NCI-H2196 (cell line): ENCODE results near the gene PPP1R15A.
"Not testable (repeated sequence)": the region's sequence is repeated elsewhere in the genome, so short reads cannot be mapped to it uniquely, and the experiment has no call there.

Experiments
- DNase-seq: peaks from one replicate; lab custom pipeline; 2025; ENCODE audit not compliant: unreplicated experiment; lab: John Stamatoyannopoulos, UW

The PPP1R15A gene

GRCh38 chr19:48858984-48859710 is 13.1 kb upstream of the PPP1R15A start:
- no peak for DNase-seq

GRCh38 chr19:48859711-48860572 is 12.3 kb upstream of the PPP1R15A start:
- DNase-seq: no peak

DNA sequence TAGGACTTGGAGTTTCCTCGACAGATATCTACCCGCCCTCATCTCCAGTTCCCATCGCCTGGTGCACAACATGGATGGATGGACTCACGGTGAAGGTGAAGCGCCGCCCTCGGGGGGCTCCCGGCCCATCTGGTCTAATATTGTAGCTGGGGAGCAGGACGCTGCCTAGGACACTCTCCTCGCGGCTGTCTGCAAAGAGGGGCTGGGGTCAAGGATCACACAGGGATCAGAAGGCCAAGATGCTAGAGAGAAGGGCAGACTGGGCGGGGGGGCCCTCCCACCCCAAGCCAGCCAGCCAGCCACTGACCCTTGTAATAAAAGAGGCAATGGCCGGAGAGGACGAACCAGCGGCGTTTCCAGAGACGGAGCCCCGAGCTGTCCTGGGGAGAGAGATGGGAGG is 10.9 kb upstream of the PPP1R15A start:
- no peak for DNase-seq

GRCh38 chr19:48862827-48863226 is 9.4 kb upstream of the PPP1R15A start:
- DNase-seq: no peak

DNA sequence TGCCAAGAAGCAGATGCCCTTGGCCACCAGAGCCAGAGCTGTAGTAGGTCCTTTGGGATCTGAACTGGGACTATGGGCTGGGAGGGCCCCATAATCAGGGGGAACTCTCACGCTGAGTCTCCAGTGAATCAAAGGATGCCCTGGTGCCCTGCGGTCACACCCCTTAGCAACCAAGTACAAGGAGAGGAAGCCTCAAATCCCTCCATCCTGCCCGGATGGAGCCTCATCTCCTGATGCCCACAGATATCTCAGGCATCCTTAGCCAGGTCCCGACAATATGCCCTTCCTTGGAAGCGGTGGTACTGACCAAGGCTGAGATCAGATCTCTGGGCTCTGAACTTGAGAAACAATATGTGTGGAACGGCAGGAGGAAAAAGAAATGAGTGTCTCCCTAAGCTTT is 5.5 kb upstream of the PPP1R15A start:
- DNase-seq: no peak

- no peak for DNase-seq
Observed at GRCh38 chr19:48867123-48867745, 5.0 kb upstream of the PPP1R15A start.

DNA sequence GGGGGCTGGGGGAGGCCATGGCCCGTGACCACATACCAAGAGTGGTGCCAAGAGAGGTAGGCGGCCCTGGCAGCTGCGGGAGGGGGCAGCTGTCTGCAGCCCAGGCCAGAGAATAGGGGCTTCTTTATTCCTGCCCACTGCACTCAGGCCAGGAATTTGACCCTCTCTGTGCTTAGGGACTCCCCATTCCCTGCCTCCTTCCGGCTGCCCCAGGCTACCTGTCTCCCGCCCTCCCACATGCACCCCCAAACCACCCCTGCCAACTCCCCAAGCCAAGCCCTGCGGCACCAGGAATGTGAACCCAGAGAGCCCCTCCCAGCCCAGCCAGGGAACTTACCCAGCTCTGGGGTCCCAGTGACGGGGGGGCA is 4.5 kb upstream of the PPP1R15A start:
- DNase-seq: no peak

GRCh38 chr19:48868114-48868886 is 3.9 kb upstream of the PPP1R15A start, which contains the start of gene PLEKHA4:
Gene PLEKHA4 (minus strand): TSS chr19:48868617. CDS start chr19:48867620, 997 bp downstream.
- no peak for DNase-seq

DNA sequence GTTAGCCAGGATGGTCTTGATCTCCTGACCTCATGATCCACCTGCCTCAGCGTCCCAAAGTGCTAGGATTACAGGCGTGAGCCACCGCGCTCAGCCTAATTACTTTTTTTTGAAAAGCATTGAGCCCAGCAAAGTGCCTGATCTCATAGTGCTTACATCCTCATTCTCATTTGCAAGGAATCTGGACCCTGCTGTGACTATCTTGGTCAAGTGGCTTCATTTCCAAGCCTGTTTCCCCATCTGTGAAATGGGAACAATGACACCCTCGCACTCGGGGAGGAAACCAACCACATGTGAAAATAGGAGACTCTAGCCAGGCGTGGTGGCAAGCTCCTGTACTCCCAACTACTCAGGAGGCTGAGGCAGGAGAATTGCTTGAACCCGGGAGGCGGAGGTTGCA is 2.2 kb upstream of the PPP1R15A start:
- no peak for DNase-seq

DNA sequence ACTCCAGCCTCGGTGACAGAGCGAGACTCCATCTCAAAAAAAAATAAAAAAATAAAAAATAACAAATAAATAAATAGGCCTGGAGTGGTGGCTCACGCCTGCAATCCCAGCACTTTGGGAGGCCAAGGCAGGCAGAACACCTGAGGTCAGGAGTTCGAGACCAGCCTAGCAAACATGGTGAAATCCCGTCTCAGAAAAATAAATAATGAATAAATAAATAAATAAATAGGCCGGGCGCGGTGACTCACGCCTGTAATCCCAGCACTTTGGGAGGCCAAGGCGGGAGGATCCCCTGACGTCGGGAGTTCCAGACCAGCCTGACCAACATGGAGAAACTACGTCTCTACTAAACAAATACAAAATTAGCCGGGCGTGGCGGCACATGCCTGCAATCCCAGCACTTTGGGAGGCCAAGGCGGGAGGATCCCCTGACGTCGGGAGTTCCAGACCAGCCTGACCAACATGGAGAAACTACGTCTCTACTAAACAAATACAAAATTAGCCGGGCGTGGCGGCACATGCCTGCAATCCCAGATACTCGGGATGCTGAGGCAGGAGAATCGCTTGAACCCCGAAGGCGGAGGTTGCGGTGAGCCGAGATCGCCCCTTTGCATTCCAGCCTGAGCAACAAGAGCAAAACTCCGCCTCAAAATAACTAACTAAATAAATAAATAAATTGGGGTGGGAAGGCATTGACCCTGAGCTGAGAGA is 595 bp upstream of the PPP1R15A start:
- not testable (repeated sequence) for DNase-seq

- peak; percentile 75 for DNase-seq
Observed at GRCh38 chr19:48872884-48873475, 759 bp downstream of the PPP1R15A start.

DNA sequence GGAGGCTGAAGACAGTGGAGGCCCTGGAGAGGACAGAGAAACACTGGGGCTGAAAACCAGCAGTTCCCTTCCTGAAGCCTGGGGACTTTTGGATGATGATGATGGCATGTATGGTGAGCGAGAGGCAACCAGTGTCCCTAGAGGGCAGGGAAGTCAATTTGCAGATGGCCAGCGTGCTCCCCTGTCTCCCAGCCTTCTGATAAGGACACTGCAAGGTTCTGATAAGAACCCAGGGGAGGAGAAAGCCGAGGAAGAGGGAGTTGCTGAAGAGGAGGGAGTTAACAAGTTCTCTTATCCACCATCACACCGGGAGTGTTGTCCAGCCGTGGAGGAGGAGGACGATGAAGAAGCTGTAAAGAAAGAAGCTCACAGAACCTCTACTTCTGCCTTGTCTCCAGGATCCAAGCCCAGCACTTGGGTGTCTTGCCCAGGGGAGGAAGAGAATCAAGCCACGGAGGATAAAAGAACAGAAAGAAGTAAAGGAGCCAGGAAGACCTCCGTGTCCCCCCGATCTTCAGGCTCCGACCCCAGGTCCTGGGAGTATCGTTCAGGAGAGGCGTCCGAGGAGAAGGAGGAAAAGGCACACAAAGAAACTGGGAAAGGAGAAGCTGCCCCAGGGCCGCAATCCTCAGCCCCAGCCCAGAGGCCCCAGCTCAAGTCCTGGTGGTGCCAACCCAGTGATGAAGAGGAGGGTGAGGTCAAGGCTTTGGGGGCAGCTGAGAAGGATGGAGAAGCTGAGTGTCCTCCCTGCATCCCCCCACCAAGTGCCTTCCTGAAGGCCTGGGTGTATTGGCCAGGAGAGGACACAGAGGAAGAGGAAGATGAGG is 1.5 kb downstream of the PPP1R15A start:
- DNase-seq: no peak

DNA sequence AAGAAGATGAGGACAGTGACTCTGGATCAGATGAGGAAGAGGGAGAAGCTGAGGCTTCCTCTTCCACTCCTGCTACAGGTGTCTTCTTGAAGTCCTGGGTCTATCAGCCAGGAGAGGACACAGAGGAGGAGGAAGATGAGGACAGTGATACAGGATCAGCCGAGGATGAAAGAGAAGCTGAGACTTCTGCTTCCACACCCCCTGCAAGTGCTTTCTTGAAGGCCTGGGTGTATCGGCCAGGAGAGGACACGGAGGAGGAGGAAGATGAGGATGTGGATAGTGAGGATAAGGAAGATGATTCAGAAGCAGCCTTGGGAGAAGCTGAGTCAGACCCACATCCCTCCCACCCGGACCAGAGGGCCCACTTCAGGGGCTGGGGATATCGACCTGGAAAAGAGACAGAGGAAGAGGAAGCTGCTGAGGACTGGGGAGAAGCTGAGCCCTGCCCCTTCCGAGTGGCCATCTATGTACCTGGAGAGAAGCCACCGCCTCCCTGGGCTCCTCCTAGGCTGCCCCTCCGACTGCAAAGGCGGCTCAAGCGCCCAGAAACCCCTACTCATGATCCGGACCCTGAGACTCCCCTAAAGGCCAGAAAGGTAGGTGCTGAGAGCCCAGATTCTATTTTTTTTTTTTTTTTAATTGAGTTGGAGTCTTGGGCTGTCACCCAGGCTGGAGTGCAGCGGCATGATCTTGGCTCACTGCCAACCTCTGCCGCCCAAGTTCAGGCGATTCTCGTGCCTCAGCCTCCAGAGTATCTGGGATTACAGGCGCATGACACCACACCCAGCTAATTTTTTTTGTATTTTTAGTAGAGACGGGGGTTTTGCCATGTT is 2.3 kb downstream of the PPP1R15A start:
- DNase-seq: no peak

DNA sequence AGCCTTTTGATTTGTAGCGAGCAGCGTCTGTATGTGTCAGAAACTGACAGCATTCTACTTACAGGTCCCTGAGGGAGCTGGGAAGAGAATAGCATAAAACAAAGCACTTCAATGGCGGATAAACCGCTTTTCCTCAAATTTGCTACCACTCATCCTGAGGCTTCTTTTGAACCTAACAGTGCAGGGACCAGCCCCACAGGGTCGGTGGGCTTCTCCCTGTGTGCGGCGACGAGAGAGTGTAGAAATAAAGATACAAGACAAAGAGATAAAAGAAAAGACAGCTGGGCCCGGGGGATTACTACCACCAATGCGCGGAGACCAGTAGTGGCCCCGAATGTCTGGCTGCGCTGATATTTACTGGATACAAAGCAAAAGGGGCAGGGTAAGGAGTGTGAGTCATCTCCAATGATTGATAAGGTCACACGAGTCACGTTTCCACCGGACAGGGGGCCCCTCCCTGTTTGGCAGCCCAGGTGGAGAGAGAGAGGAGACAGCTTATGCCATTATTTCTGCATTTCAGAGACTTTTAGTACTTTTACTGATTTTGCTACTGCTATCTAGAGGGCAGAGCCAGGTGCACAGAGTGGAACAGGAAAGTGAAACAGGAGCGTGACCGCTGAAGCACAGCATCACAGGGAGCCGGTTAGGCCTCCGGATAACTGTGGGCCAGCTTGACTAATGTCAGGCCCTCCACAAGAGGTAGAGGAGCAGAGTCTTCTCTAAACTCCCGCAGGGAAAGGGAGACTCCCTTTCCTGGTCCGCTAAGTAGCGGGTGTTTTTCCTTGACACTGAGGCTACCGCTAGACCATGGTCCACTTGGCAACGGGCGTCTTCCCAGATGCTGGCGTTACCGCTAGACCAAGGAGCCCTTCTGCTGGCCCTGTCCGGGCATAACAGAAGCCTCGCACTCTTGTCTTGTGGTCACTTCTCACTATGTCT is 4.1 kb downstream of the PPP1R15A start:
- DNase-seq: not testable (repeated sequence)

DNA sequence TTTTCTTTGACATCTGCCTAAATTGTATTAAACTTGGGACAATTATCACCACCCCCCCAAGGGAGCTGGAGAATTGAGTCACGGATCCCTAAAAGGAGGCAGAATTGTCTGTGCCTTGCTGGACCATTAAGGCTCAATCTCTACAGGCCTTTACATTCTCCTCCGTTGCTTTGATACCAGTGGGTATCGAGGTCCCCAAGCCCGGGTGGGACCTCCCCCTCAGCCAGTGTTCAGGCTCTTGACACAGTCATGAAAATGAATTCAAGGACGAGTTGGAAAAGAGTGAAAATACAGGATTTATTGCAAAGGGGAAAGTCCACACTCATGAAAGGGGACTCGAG is 5.6 kb downstream of the PPP1R15A start:
- DNase-seq: no peak

GRCh38 chr19:48878196-48879024 is 6.2 kb downstream of the PPP1R15A start:
- no peak for DNase-seq
